ENCODE results near the gene GLTP.
"Not testable (repeated sequence)": the region's sequence is repeated elsewhere in the genome, so short reads cannot be mapped to it uniquely, and the experiment has no call there.

GLTP gene

GRCh38 chr12:109873653-109874052 is 6.7 kb downstream of the GLTP start:
- Histone ChIP-seq H3K9ac (ENCODE audit: low read length) (no peak overlapping the region), H3K27ac (ENCODE audit: low read length) (no peak overlapping the region), H3K4me1 (ENCODE audit: control insufficient read depth, low read depth, low read length) (peaks cover 3% of the 10 kb centered on the region), H3K4me3 (ENCODE audit: low read length) (no peak overlapping the region), H3K27me3 (ENCODE audit: control insufficient read depth, insufficient read depth, low read length) (no peaks in the 10 kb centered on the region), H3K9me3 (ENCODE audit: control insufficient read depth, low read depth, low read length) (no peaks in the 10 kb centered on the region), H3K36me3 (ENCODE audit: control insufficient read depth, low read depth, low read length) (no peaks in the 10 kb centered on the region)

- no peaks in the 10 kb centered on the region for H3K4me1 ChIP-seq (ENCODE audit: control insufficient read depth, low read depth, low read length)
- H3K36me3 ChIP-seq (ENCODE audit: control insufficient read depth, low read depth, low read length): no peaks in the 10 kb centered on the region
- H3K27me3 ChIP-seq (ENCODE audit: control insufficient read depth, insufficient read depth, low read length): no peaks in the 10 kb centered on the region
- H3K9ac ChIP-seq (ENCODE audit: low read length): no peak overlapping the region
- no peak overlapping the region for H3K4me3 ChIP-seq (ENCODE audit: low read length)
- no peaks in the 10 kb centered on the region for H3K9me3 ChIP-seq (ENCODE audit: control insufficient read depth, low read depth, low read length)
- no peak overlapping the region for H3K27ac ChIP-seq (ENCODE audit: low read length)
Measured at GRCh38 chr12:109871668-109872314, 8.6 kb downstream of the GLTP start.

- Histone ChIP-seq H3K27me3 (ENCODE audit: control insufficient read depth, insufficient read depth, low read length) (no peaks in the 10 kb centered on the region), H3K9ac (ENCODE audit: low read length) (no peak overlapping the region), H3K27ac (ENCODE audit: low read length) (no peak overlapping the region), H3K9me3 (ENCODE audit: control insufficient read depth, low read depth, low read length) (no peaks in the 10 kb centered on the region), H3K4me3 (ENCODE audit: low read length) (no peak overlapping the region), H3K4me1 (ENCODE audit: control insufficient read depth, low read depth, low read length) (no peaks in the 10 kb centered on the region), H3K36me3 (ENCODE audit: control insufficient read depth, low read depth, low read length) (no peaks in the 10 kb centered on the region)
Measured at GRCh38 chr12:109870648-109871047, 9.7 kb downstream of the GLTP start.

GRCh38 chr12:109868182-109869051 is 11.9 kb downstream of the GLTP start:
- H3K4me3 ChIP-seq (ENCODE audit: low read length): no peak overlapping the region
- no peaks in the 10 kb centered on the region for H3K27me3 ChIP-seq (ENCODE audit: control insufficient read depth, insufficient read depth, low read length)
- no peaks in the 10 kb centered on the region for H3K36me3 ChIP-seq (ENCODE audit: control insufficient read depth, low read depth, low read length)
- H3K9me3 ChIP-seq (ENCODE audit: control insufficient read depth, low read depth, low read length): no peaks in the 10 kb centered on the region
- H3K27ac ChIP-seq (ENCODE audit: low read length): no peak overlapping the region
- no peak overlapping the region for H3K9ac ChIP-seq (ENCODE audit: low read length)
- no peaks in the 10 kb centered on the region for H3K4me1 ChIP-seq (ENCODE audit: control insufficient read depth, low read depth, low read length)

- Histone ChIP-seq H3K9ac (ENCODE audit: low read length) (no peak overlapping the region), H3K4me3 (ENCODE audit: low read length) (no peak overlapping the region), H3K36me3 (ENCODE audit: control insufficient read depth, low read depth, low read length) (no peaks in the 10 kb centered on the region), H3K27ac (ENCODE audit: low read length) (no peak overlapping the region), H3K4me1 (ENCODE audit: control insufficient read depth, low read depth, low read length) (no peaks in the 10 kb centered on the region), H3K27me3 (ENCODE audit: control insufficient read depth, insufficient read depth, low read length) (no peaks in the 10 kb centered on the region), H3K9me3 (ENCODE audit: control insufficient read depth, low read depth, low read length) (no peaks in the 10 kb centered on the region)
Measured at GRCh38 chr12:109864916-109865315, 15.4 kb downstream of the GLTP start.

GRCh38 chr12:109863847-109864712 is 16.3 kb downstream of the GLTP start:
- Histone ChIP-seq H3K4me3 (ENCODE audit: low read length) (no peak overlapping the region), H3K27me3 (ENCODE audit: control insufficient read depth, insufficient read depth, low read length) (no peaks in the 10 kb centered on the region), H3K4me1 (ENCODE audit: control insufficient read depth, low read depth, low read length) (no peaks in the 10 kb centered on the region), H3K9ac (ENCODE audit: low read length) (no peak overlapping the region), H3K9me3 (ENCODE audit: control insufficient read depth, low read depth, low read length) (no peaks in the 10 kb centered on the region), H3K27ac (ENCODE audit: low read length) (no peak overlapping the region), H3K36me3 (ENCODE audit: control insufficient read depth, low read depth, low read length) (no peaks in the 10 kb centered on the region)

- H3K9ac ChIP-seq (ENCODE audit: low read length); H3K27me3 ChIP-seq (ENCODE audit: control insufficient read depth, insufficient read depth, low read length); H3K36me3 ChIP-seq (ENCODE audit: control insufficient read depth, low read depth, low read length); H3K4me3 ChIP-seq (ENCODE audit: low read length); H3K27ac ChIP-seq (ENCODE audit: low read length); H3K4me1 ChIP-seq (ENCODE audit: control insufficient read depth, low read depth, low read length); H3K9me3 ChIP-seq (ENCODE audit: control insufficient read depth, low read depth, low read length): not testable (repeated sequence)
Measured at GRCh38 chr12:109862491-109862890, 17.9 kb downstream of the GLTP start.

- Histone ChIP-seq H3K9ac (ENCODE audit: low read length) (no peak overlapping the region), H3K27me3 (ENCODE audit: control insufficient read depth, insufficient read depth, low read length) (no peaks in the 10 kb centered on the region), H3K27ac (ENCODE audit: low read length) (no peak overlapping the region), H3K36me3 (ENCODE audit: control insufficient read depth, low read depth, low read length) (no peaks in the 10 kb centered on the region), H3K4me3 (ENCODE audit: low read length) (no peak overlapping the region), H3K4me1 (ENCODE audit: control insufficient read depth, low read depth, low read length) (no peaks in the 10 kb centered on the region), H3K9me3 (ENCODE audit: control insufficient read depth, low read depth, low read length) (no peaks in the 10 kb centered on the region)
Measured at GRCh38 chr12:109861689-109862314, 18.5 kb downstream of the GLTP start.

- Histone ChIP-seq H3K27me3 (ENCODE audit: control insufficient read depth, insufficient read depth, low read length) (no peaks in the 10 kb centered on the region), H3K4me1 (ENCODE audit: control insufficient read depth, low read depth, low read length) (no peaks in the 10 kb centered on the region), H3K27ac (ENCODE audit: low read length) (no peak overlapping the region), H3K36me3 (ENCODE audit: control insufficient read depth, low read depth, low read length) (no peaks in the 10 kb centered on the region), H3K9me3 (ENCODE audit: control insufficient read depth, low read depth, low read length) (no peaks in the 10 kb centered on the region), H3K9ac (ENCODE audit: low read length) (no peak overlapping the region), H3K4me3 (ENCODE audit: low read length) (no peak overlapping the region)
Measured at GRCh38 chr12:109860977-109861376, 19.4 kb downstream of the GLTP start.

GRCh38 chr12:109858764-109859163 is 21.6 kb downstream of the GLTP start:
- no peak overlapping the region for H3K27ac ChIP-seq (ENCODE audit: low read length)
- no peaks in the 10 kb centered on the region for H3K36me3 ChIP-seq (ENCODE audit: control insufficient read depth, low read depth, low read length)
- no peak overlapping the region for H3K9ac ChIP-seq (ENCODE audit: low read length)

GRCh38 chr12:109857715-109858114 is 22.6 kb downstream of the GLTP start:
- no peak overlapping the region for H3K27ac ChIP-seq (ENCODE audit: low read length)
- H3K36me3 ChIP-seq (ENCODE audit: control insufficient read depth, low read depth, low read length): no peaks in the 10 kb centered on the region
- no peaks in the 10 kb centered on the region for H3K9me3 ChIP-seq (ENCODE audit: control insufficient read depth, low read depth, low read length)
- H3K4me1 ChIP-seq (ENCODE audit: control insufficient read depth, low read depth, low read length): no peaks in the 10 kb centered on the region
- no peak overlapping the region for H3K4me3 ChIP-seq (ENCODE audit: low read length)
- no peaks in the 10 kb centered on the region for H3K27me3 ChIP-seq (ENCODE audit: control insufficient read depth, insufficient read depth, low read length)
- H3K9ac ChIP-seq (ENCODE audit: low read length): no peak overlapping the region

More at GRCh38 chr12:109858764-109859163, 21.6 kb downstream of the GLTP start:
- no peaks in the 10 kb centered on the region for H3K4me1 ChIP-seq (ENCODE audit: control insufficient read depth, low read depth, low read length)
- no peak overlapping the region for H3K4me3 ChIP-seq (ENCODE audit: low read length)
- H3K27me3 ChIP-seq (ENCODE audit: control insufficient read depth, insufficient read depth, low read length): no peaks in the 10 kb centered on the region
- no peaks in the 10 kb centered on the region for H3K9me3 ChIP-seq (ENCODE audit: control insufficient read depth, low read depth, low read length)

All from iPS-18a (cell line).